ENCODE data around the gene RSBN1L. TPM values are rescaled to one million over a fixed set of nuclear protein-coding genes. Genes with fewer than 3 reads are reported as not detected.

Gene RSBN1L
- polyA plus RNA-seq, 3 donors from 2014 or later, result 4.9 to 11.1 (median 6.5) TPM

- peaks cover 31 to 68% of the 10 kb centered on the region in 2 donors for H3K4me1 Mint-ChIP-seq
Observed at GRCh38 chr7:77746164-77746823, 50.0 kb downstream of the RSBN1L start.

DNA sequence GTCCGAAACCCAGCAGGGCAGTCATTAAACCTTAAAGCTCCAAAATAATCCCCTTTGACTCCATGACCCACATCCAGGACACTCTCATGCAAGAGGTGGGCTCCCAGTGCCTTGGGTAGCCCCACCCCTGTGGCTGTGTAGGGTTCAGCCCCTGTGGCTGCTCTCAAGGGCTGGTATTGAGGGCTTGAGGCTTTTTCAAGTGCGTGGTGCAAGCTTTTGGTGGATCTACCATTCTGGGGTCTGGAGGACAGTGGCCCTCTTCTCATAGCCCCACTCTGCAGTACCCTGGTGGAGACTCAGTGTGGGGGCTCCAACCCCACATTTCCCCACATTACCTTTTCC, 50.5 kb downstream of the RSBN1L start:
- Mint-ChIP-seq H3K4me1 (peaks cover 31 to 67% of the 10 kb centered on the region in 2 donors), H3K9me3 (no peaks in the 10 kb centered on the region), H3K27ac (peak overlapping the region in 2 of 6 donors; percentile 17 to 64), H3K4me3 (no peak overlapping the region), H3K36me3 (peaks cover 5 to 12% (median 7%) of the 10 kb centered on the region in 3 donors), H3K27me3 (ENCODE audit: low read depth in 3 of 3) (peaks cover 0 to 3% (median 0%) of the 10 kb centered on the region in 3 donors)
- DNase-seq, result no peak

More at GRCh38 chr7:77746164-77746823, 50.0 kb downstream of the RSBN1L start:
- Mint-ChIP-seq H3K27ac (peak overlapping the region in 5 of 6 donors; percentile 50 to 84 (median 55)), H3K4me3 (no peak overlapping the region), H3K36me3 (peaks cover 5 to 12% (median 7%) of the 10 kb centered on the region in 3 donors), H3K27me3 (ENCODE audit: low read depth in 3 of 3) (peaks cover 0 to 3% (median 0%) of the 10 kb centered on the region in 3 donors), H3K9me3 (no peaks in the 10 kb centered on the region)
- no peak for DNase-seq

DNA sequence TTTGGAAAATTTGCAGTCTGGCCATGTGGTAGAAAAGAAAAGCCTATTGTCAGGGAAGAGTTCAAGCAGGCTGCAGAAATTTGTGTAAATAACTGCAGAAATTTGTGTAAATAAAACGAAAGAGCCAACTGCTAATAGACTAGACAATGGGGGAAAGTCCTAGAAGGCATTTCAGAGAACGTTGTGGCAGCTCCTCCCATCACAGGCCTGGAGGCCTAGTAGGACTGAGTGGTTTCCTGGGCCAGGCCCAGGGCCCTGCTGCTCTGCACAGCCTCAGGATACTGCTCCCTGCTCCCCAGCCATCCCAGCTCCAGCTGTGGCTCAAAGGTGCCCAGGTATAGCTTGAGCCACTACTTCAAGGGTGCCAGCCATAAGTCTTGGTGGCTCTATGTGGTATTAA, 50.9 kb downstream of the RSBN1L start:
- H3K36me3 Mint-ChIP-seq, result peaks cover 5 to 12% (median 7%) of the 10 kb centered on the region in 3 donors
- H3K9me3 Mint-ChIP-seq, result no peaks in the 10 kb centered on the region
- peaks cover 32 to 67% of the 10 kb centered on the region in 2 donors for H3K4me1 Mint-ChIP-seq

DNA sequence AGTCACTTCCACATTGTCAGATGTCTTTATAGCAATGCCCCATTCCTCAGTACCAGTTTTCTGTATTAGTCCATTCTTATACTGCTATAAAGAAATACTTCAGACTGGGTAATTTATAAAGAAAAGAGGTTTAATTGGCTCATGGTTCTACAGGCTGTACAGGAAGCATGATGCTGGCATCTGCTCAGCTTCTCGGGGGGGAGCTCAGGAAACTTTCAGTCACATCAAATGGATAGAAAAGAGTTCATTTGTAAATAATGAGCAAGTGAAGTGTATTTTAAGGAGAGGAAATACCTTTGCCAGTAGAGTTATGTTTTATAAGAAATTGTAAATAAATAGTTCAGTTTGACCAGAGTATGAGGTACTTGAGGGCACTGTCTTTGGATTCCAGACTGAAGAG, 51.5 kb downstream of the RSBN1L start:
- Mint-ChIP-seq H3K9me3 (no peaks in the 10 kb centered on the region), H3K36me3 (peaks cover 5 to 12% (median 7%) of the 10 kb centered on the region in 3 donors), H3K4me1 (peaks cover 33 to 71% of the 10 kb centered on the region in 2 donors), H3K27me3 (ENCODE audit: low read depth in 3 of 3) (peaks cover 0 to 3% (median 2%) of the 10 kb centered on the region in 3 donors), H3K27ac (peak overlapping the region; percentile 7 to 68 (median 20)), H3K4me3 (no peak overlapping the region)
- DNase-seq, result no peak

More for the DNA sequence above, 50.9 kb downstream of the RSBN1L start:
- Mint-ChIP-seq H3K4me3 (no peak overlapping the region), H3K27me3 (ENCODE audit: low read depth in 3 of 3) (peaks cover 0 to 3% (median 0%) of the 10 kb centered on the region in 3 donors), H3K27ac (peak overlapping the region in 3 of 6 donors; percentile 17 to 68 (median 24))
- no peak for DNase-seq

GRCh38 chr7:77752016-77752415, 55.8 kb downstream of the RSBN1L start:
- no peak for DNase-seq
- Mint-ChIP-seq H3K27ac (peak overlapping the region in 4 of 6 donors; percentile 2 to 82 (median 16)), H3K4me1 (peaks cover 34 to 67% of the 10 kb centered on the region in 2 donors), H3K9me3 (no peaks in the 10 kb centered on the region), H3K27me3 (ENCODE audit: low read depth in 3 of 3) (peaks cover 0 to 2% (median 0%) of the 10 kb centered on the region in 3 donors), H3K36me3 (peaks cover 5 to 7% (median 6%) of the 10 kb centered on the region in 3 donors), H3K4me3 (no peak overlapping the region)

DNA sequence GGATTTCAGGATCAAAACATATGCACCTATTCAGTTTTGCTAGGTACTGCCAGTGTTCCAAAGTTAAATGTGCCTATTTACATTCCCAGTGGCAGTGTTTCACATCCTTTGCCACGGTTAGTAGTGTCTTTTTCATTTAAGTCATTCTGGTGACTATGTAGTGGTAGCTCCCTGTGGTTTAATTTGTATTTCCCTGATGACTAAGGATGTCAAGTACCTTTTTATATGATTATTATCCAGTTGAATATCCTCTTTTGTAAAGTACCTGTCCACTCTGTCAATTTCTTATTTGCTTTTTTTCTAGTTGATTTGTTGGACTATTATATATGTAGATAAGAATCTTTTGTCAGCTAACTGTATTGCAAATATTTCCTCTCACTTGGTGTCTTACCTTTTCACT, 56.9 kb downstream of the RSBN1L start:
- peaks cover 0 to 2% (median 0%) of the 10 kb centered on the region in 3 donors for H3K27me3 Mint-ChIP-seq (ENCODE audit: low read depth in 3 of 3)
- no peak overlapping the region for H3K27ac Mint-ChIP-seq
- peaks cover 5 to 7% (median 6%) of the 10 kb centered on the region in 3 donors for H3K36me3 Mint-ChIP-seq
- no peaks in the 10 kb centered on the region for H3K9me3 Mint-ChIP-seq
- H3K4me3 Mint-ChIP-seq, result no peak overlapping the region
- H3K4me1 Mint-ChIP-seq, result peaks cover 33 to 64% of the 10 kb centered on the region in 2 donors
- DNase-seq, result no peak

DNA sequence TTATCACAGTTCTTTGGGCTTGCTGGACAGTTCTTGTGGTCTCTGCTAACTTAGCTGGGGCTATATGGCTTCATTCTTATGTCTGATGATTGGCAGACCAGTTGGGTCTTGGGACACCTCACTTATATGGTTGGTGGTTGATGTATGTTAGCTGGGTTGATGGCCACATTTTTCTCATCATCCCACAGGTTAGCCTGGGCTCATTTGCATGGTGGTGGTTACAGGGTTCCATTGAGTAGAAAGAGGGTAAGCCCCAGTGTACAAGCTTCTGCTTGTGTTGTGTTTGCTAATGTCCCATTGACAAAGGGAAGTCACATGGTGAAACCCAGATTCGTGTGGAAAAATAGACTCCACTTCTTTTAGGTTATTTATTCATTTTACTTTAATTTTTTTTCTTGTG, 61.3 kb downstream of the RSBN1L start:
- Mint-ChIP-seq H3K4me1 (peaks cover 30 to 54% of the 10 kb centered on the region in 2 donors), H3K36me3 (no peaks in the 10 kb centered on the region), H3K4me3 (no peak overlapping the region), H3K9me3 (no peaks in the 10 kb centered on the region), H3K27me3 (ENCODE audit: low read depth in 3 of 3) (no peaks in the 10 kb centered on the region), H3K27ac (peak overlapping the region; percentile 14 to 81 (median 68))
- DNase-seq, result no peak

DNA sequence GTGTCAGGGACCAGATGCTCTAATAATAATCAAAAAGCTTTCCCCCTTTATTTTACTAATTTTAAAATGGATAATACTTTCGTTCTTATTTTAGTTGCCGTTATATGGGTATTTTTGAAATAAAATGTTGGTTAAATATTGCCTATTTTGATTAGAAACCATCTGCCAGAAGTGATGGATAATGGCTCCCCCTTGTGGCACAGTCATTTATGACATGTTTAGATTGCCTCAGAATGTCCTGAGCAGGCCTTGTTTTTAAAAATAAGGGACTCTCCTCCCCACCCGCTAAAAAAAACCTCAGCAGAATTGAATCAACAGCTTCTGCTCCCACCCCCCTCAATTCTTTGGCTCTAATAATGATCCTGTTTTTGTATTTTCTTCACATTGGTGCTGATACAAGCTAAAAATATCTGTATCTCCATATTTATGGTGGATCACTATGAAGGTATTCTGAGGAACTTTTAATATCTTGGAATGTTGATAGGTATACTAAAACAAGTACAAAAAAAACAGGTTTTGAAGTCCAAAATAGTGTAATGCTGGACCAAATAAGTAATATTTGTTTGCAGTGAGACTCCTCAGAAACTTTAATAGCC, 63.1 kb downstream of the RSBN1L start:
- Mint-ChIP-seq H3K27ac (peak overlapping the region in 3 of 6 donors; percentile 14 to 48 (median 41)), H3K9me3 (no peaks in the 10 kb centered on the region), H3K4me3 (no peak overlapping the region), H3K36me3 (no peaks in the 10 kb centered on the region), H3K4me1 (peaks cover 32 to 53% of the 10 kb centered on the region in 2 donors), H3K27me3 (ENCODE audit: low read depth in 3 of 3) (no peaks in the 10 kb centered on the region)
- peak; percentile 58 to 68 (median 61) for DNase-seq

GRCh38 chr7:77760809-77761453, 64.7 kb downstream of the RSBN1L start:
- Mint-ChIP-seq H3K4me1 (peaks cover 36 to 61% of the 10 kb centered on the region in 2 donors), H3K9me3 (no peaks in the 10 kb centered on the region), H3K4me3 (no peak overlapping the region), H3K27me3 (ENCODE audit: low read depth in 3 of 3) (no peaks in the 10 kb centered on the region), H3K27ac (peak overlapping the region in 1 of 6 donors; percentile 61), H3K36me3 (peaks cover 0 to 4% (median 4%) of the 10 kb centered on the region in 3 donors)
- DNase-seq, result no peak

GRCh38 chr7:77765481-77765880, 69.2 kb downstream of the RSBN1L start:
- H3K27ac Mint-ChIP-seq, result peak overlapping the region in 1 of 6 donors; percentile 8
- no peaks in the 10 kb centered on the region for H3K9me3 Mint-ChIP-seq
- peaks cover 0 to 10% (median 7%) of the 10 kb centered on the region in 3 donors for H3K36me3 Mint-ChIP-seq
- no peak for DNase-seq
- H3K4me1 Mint-ChIP-seq, result peaks cover 23 to 44% of the 10 kb centered on the region in 2 donors
- peaks cover 0 to 3% (median 0%) of the 10 kb centered on the region in 3 donors for H3K27me3 Mint-ChIP-seq (ENCODE audit: low read depth in 3 of 3)
- H3K4me3 Mint-ChIP-seq, result no peak overlapping the region

DNA sequence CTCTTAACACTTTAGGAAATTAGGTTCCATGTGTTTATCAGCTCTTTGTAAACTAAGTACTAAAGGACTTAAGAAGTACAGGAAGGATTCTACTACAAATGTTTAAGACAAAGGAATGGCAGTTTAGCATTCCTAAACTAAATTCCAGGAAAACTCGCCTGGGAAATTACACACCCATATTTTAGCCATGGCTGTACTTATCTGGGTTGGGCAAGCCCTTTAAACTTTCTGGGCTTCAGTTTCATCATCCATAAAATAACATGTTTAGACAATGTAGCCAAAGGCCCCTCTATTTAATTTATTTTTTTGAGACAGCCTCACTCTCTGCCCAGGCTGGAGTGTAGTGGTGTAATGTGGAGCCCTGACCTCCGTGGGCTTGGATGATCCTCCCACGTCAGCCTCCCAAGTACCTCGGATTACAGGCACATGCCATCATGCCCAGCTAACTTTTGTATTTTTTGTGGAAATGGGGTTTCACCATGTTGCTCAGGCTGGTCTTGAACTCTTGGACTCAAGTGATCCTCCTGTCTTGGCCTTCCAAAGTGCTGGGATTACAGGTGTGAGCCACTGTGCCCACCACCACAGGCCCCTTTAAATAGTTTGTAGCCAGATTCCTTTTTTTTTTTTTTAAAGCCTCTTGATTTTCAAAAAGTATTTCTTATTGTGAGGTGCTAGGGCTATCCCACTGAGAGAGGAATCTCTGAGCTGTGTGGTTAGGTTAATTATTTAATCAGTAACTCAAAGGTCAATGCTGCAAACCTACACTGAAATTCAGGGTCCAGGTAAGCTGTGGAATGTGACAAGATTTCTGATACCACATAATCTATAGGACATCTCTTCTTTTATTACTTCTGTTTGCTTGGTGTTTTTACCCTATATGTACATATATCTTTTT, 69.9 kb downstream of the RSBN1L start:
- Mint-ChIP-seq H3K4me1 (peaks cover 27 to 50% of the 10 kb centered on the region in 2 donors), H3K9me3 (no peaks in the 10 kb centered on the region), H3K4me3 (no peak overlapping the region), H3K27me3 (ENCODE audit: low read depth in 3 of 3) (peaks cover 0 to 3% (median 0%) of the 10 kb centered on the region in 3 donors), H3K36me3 (peaks cover 0 to 10% (median 7%) of the 10 kb centered on the region in 3 donors), H3K27ac (peak overlapping the region in 3 of 6 donors; percentile 31 to 78 (median 44))
- no peak for DNase-seq

DNA sequence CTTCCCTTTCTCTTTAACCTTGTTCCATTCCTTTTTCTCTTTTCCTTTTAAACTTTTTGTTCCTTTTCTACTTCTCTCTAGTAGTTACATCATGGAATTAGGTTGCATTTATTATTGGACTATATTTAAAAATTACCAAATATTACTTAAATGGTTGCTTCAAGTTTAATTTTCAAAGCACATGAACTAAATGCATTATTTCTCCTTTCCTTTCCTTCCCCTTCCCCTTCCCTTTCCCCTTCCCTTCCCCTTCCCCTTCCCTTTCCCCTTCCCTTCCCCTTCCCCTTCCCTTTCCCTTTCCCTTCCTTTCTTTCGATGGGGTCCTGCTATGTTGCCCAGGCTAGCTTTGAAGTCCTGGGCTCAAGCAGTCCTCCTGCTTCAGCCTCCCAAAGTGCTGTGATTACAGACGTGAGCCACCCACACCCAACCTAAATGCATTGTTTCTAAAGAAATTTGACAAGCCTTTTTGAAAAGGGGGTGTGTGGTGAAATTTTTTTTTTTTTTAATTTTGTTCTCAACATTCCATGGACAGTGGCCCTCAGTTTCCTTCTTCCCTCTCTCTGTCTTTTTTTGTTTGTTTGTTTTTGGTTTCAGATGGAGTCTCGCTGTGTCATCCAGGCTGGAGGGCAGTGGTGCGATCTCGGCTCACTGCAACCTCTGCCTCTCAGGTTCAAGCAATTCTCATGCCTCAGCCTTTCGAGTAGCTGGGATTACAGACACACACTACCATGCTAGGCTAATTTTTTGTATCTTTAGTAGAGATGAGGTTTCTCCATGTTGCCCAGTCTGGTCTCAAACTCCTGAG, 70.7 kb downstream of the RSBN1L start:
- Mint-ChIP-seq H3K27ac (peak overlapping the region in 4 of 6 donors; percentile 70 to 79 (median 75)), H3K36me3 (peaks cover 0 to 10% (median 7%) of the 10 kb centered on the region in 3 donors), H3K4me3 (no peak overlapping the region), H3K27me3 (ENCODE audit: low read depth in 3 of 3) (peaks cover 0 to 3% (median 0%) of the 10 kb centered on the region in 3 donors), H3K4me1 (peaks cover 32 to 54% of the 10 kb centered on the region in 2 donors), H3K9me3 (no peaks in the 10 kb centered on the region)
- no peak for DNase-seq
